Measurements from ENCODE around the gene TRRAP.

The TRRAP gene

DNA sequence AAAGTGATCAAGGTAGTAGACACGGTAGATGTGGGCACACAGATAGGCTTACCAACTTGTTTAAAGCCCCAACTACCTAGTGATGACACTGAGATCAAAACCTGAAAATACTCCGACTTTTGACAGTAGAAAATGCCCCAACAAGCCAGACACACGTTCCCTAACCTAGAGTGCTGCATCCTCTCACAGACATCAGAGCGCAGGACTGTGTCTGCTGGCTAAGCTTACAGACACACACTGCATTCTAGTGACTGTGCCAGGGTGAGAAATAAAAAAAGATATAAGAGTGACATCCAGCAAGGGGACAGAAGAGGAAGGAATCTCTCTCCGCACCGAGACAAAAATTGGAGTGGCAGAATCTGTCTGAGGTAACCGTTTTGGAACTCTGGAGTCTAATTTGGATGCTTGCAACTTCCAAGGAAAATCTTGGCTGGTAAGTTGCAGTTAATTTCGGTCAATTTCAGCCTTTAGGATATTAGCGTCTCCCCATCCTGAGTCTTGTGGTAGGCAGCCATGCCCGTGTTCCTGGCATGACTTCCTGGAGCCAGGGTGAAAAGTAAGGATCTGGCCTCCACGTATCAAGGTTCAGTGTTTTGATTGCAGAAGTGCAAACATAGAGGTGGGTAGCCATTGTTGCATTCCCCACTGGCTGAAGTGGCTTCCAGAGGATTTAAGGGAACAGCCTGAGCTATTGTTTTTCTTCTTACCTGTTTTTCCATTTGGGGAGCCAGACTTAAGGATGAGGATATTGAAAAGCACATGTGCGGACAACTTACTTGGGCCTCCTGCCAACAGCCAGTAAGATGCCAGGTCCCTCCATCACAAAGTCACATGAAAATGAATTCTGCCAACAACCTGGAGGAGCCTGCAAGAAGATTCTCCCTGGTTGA, 141.4 kb downstream of the TRRAP start:
- no CpG with 5 or more reads among the region's 12 CpGs for WGBS, 2 donors (ENCODE audit: extremely low coverage in 2 of 2, insufficient read length in 2 of 2, insufficient replicate concordance in 1 of 2)
- no peak overlapping the region for H2BK5ac ChIP-seq (ENCODE audit: low read length)

DNA sequence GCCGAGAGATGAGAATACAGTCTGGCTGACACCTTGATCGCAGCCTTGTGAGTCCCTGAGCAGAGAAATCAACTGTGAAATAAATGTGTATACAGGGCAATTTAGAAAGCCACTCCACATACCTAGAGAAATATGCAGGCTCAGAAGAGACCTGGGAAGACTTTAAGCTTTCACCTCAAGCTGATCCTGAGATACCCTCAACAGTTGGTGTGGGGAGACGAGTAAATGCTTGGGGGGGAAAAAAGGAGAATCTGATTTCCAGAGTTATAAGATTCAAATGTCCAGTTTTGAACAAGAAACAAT, 142.0 kb downstream of the TRRAP start:
- Histone ChIP-seq H3K4me3 (ENCODE audit: low read length in 2 of 2) (no peak overlapping the region), H3K4me2 (ENCODE audit: insufficient read depth, low read length, poor library complexity, severe bottlenecking) (no peak overlapping the region), H3K27ac (replicated peaks; ENCODE audit: low read length) (no peak overlapping the region), H3K18ac (ENCODE audit: low read length) (no peak overlapping the region), H2BK5ac (ENCODE audit: low read length) (no peak overlapping the region), H3K9me3 (replicated peaks in 1 of 2; ENCODE audit: control insufficient read depth in 2 of 2, insufficient read depth in 1 of 2, low read depth in 1 of 2, low read length in 2 of 2) (peaks cover 2 to 5% of the 10 kb centered on the region in 2 donors), H4K8ac (ENCODE audit: low read depth, low read length) (no peak overlapping the region), H3K4ac (ENCODE audit: low read length) (no peak overlapping the region), H3K23ac (ENCODE audit: low read depth, low read length, poor library complexity) (no peak overlapping the region), H4K91ac (ENCODE audit: low read depth, low read length, poor library complexity) (no peak overlapping the region), H2BK120ac (ENCODE audit: low read depth, low read length) (no peak overlapping the region), H2BK12ac (ENCODE audit: low read length) (no peak overlapping the region), H2BK15ac (ENCODE audit: low read length) (no peak overlapping the region), H2AFZ (ENCODE audit: low read length) (no peak overlapping the region), H3K14ac (ENCODE audit: low read length) (no peak overlapping the region), H3K36me3 (replicated peaks in 1 of 2; ENCODE audit: control insufficient read depth in 2 of 2, insufficient read depth in 2 of 2, low read length in 2 of 2) (peaks cover 8 to 52% of the 10 kb centered on the region in 2 donors), H3K27me3 (ENCODE audit: control insufficient read depth in 3 of 3, insufficient read depth in 3 of 3, low read depth in 1 of 3, low read length in 3 of 3) (no peaks in the 10 kb centered on the region), H3K79me1 (ENCODE audit: low read depth, low read length) (no peaks in the 10 kb centered on the region), H3K9ac (ENCODE audit: low read depth, low read length, poor library complexity) (no peak overlapping the region), H3K4me1 (ENCODE audit: control insufficient read depth in 2 of 2, insufficient read depth in 1 of 2, low read depth in 1 of 2, low read length in 2 of 2) (no peaks in the 10 kb centered on the region), H2AK5ac (ENCODE audit: low read depth, low read length) (no peak overlapping the region)
- no CpG with 5 or more reads among the region's 3 CpGs for WGBS, 2 donors (ENCODE audit: extremely low coverage in 2 of 2, insufficient read length in 2 of 2, insufficient replicate concordance in 1 of 2)
- no peak for DNase-seq (ENCODE audit: low spot score)

More for the DNA sequence above, 141.4 kb downstream of the TRRAP start:
- Histone ChIP-seq H3K4me1 (ENCODE audit: control insufficient read depth in 2 of 2, insufficient read depth in 1 of 2, low read depth in 1 of 2, low read length in 2 of 2) (no peaks in the 10 kb centered on the region), H2BK12ac (ENCODE audit: low read length) (no peak overlapping the region), H2BK15ac (ENCODE audit: low read length) (no peak overlapping the region), H3K18ac (ENCODE audit: low read length) (no peak overlapping the region), H3K79me1 (ENCODE audit: low read depth, low read length) (no peaks in the 10 kb centered on the region), H3K23ac (ENCODE audit: low read depth, low read length, poor library complexity) (no peak overlapping the region), H3K4me2 (ENCODE audit: insufficient read depth, low read length, poor library complexity, severe bottlenecking) (no peak overlapping the region), H2BK120ac (ENCODE audit: low read depth, low read length) (no peak overlapping the region), H2AK5ac (ENCODE audit: low read depth, low read length) (no peak overlapping the region), H3K9me3 (replicated peaks in 1 of 2; ENCODE audit: control insufficient read depth in 2 of 2, insufficient read depth in 1 of 2, low read depth in 1 of 2, low read length in 2 of 2) (peaks cover 2% of the 10 kb centered on the region in 2 donors), H3K9ac (ENCODE audit: low read depth, low read length, poor library complexity) (no peak overlapping the region), H3K4me3 (ENCODE audit: low read length in 2 of 2) (no peak overlapping the region), H4K8ac (ENCODE audit: low read depth, low read length) (no peak overlapping the region), H2AFZ (ENCODE audit: low read length) (no peak overlapping the region), H3K27ac (replicated peaks; ENCODE audit: low read length) (no peak overlapping the region), H3K4ac (ENCODE audit: low read length) (no peak overlapping the region), H3K14ac (ENCODE audit: low read length) (no peak overlapping the region), H3K36me3 (replicated peaks in 1 of 2; ENCODE audit: control insufficient read depth in 2 of 2, insufficient read depth in 2 of 2, low read length in 2 of 2) (peaks cover 8 to 57% of the 10 kb centered on the region in 2 donors), H3K27me3 (ENCODE audit: control insufficient read depth in 3 of 3, insufficient read depth in 3 of 3, low read depth in 1 of 3, low read length in 3 of 3) (no peaks in the 10 kb centered on the region), H4K91ac (ENCODE audit: low read depth, low read length, poor library complexity) (no peak overlapping the region)
- no peak for DNase-seq (ENCODE audit: low spot score)

DNA sequence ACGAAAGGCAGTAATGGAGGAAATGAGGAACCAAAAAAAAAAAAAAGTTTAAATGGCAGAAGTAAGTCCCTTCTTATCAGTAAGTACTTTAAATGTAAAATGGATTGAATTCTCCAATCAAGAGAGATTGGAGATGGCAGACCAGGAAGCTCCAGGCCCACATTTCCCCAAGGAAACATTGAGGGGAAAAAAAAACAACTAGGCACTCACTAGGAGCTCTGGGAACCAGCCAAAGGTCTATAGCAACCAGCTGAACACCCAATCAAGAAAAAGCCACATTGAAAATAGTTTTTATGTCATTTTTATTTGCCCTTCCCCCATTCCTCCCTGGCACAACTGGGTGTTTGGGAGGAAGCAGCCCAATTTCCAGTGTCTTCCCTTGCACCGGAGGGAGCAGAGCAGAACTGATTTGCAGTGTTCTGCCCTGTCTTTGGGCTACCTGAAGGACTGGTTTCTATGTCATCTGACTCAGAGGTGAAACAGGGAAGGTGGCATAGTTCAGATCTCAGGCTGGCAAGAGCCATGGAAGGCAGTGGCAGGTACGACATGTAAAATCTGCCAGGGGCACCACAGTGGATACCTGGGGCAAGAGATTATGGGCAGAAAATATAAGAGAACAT, 143.7 kb downstream of the TRRAP start:
- DNase-seq (ENCODE audit: low spot score): no peak
- Histone ChIP-seq H3K9me3 (replicated peaks in 1 of 2; ENCODE audit: control insufficient read depth in 2 of 2, insufficient read depth in 1 of 2, low read depth in 1 of 2, low read length in 2 of 2) (peaks cover 2 to 5% of the 10 kb centered on the region in 2 donors), H2BK15ac (ENCODE audit: low read length) (no peak overlapping the region), H2BK5ac (ENCODE audit: low read length) (no peak overlapping the region), H3K9ac (ENCODE audit: low read depth, low read length, poor library complexity) (no peak overlapping the region), H3K4me3 (ENCODE audit: low read length in 2 of 2) (no peak overlapping the region), H4K91ac (ENCODE audit: low read depth, low read length, poor library complexity) (no peak overlapping the region), H3K23ac (ENCODE audit: low read depth, low read length, poor library complexity) (no peak overlapping the region), H3K4ac (ENCODE audit: low read length) (no peak overlapping the region), H2BK12ac (ENCODE audit: low read length) (no peak overlapping the region), H3K4me1 (ENCODE audit: control insufficient read depth in 2 of 2, insufficient read depth in 1 of 2, low read depth in 1 of 2, low read length in 2 of 2) (no peaks in the 10 kb centered on the region), H3K27me3 (ENCODE audit: control insufficient read depth in 3 of 3, insufficient read depth in 3 of 3, low read depth in 1 of 3, low read length in 3 of 3) (no peaks in the 10 kb centered on the region), H2BK120ac (ENCODE audit: low read depth, low read length) (no peak overlapping the region), H3K27ac (replicated peaks; ENCODE audit: low read length) (no peak overlapping the region), H3K79me1 (ENCODE audit: low read depth, low read length) (no peaks in the 10 kb centered on the region), H3K36me3 (replicated peaks in 1 of 2; ENCODE audit: control insufficient read depth in 2 of 2, insufficient read depth in 2 of 2, low read length in 2 of 2) (peaks cover 5 to 44% of the 10 kb centered on the region in 2 donors), H3K14ac (ENCODE audit: low read length) (no peak overlapping the region), H3K18ac (ENCODE audit: low read length) (no peak overlapping the region), H3K4me2 (ENCODE audit: insufficient read depth, low read length, poor library complexity, severe bottlenecking) (no peak overlapping the region), H4K8ac (ENCODE audit: low read depth, low read length) (no peak overlapping the region), H2AFZ (ENCODE audit: low read length) (no peak overlapping the region), H2AK5ac (ENCODE audit: low read depth, low read length) (no peak overlapping the region)
- WGBS, 2 donors (ENCODE audit: extremely low coverage in 2 of 2, insufficient read length in 2 of 2, insufficient replicate concordance in 1 of 2): no CpG with 5 or more reads among the region's 3 CpGs

DNA sequence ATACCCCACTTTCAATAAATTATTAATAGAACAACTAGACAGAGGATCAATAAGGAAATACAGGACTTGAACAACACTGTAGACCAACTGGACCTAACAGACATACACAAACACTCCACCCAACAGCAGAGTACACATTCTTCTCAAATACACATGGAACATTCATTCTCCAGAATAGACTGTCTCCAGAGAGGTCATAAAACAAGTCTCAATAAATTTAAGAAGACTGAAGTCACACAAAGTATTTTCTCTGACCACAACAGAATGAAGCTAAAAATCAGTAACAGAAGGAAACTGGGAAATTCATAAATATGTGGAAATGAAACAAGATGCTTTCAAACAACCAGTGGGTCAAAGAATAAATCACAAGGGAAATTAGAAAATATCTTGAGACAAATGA, 145.7 kb downstream of the TRRAP start:
- no peaks in the 10 kb centered on the region for H3K79me1 ChIP-seq (ENCODE audit: low read depth, low read length)
- no peak overlapping the region for H3K4ac ChIP-seq (ENCODE audit: low read length)
- no peak overlapping the region for H3K18ac ChIP-seq (ENCODE audit: low read length)
- no peak overlapping the region for H2BK12ac ChIP-seq (ENCODE audit: low read length)
- no peaks in the 10 kb centered on the region for H3K27me3 ChIP-seq (ENCODE audit: control insufficient read depth in 3 of 3, insufficient read depth in 3 of 3, low read depth in 1 of 3, low read length in 3 of 3)
- H3K9ac ChIP-seq (ENCODE audit: low read depth, low read length, poor library complexity): no peak overlapping the region
- H3K4me2 ChIP-seq (ENCODE audit: insufficient read depth, low read length, poor library complexity, severe bottlenecking): no peak overlapping the region
- H2BK5ac ChIP-seq (ENCODE audit: low read length): no peak overlapping the region
- no peak overlapping the region for H4K8ac ChIP-seq (ENCODE audit: low read depth, low read length)
- H3K23ac ChIP-seq (ENCODE audit: low read depth, low read length, poor library complexity): no peak overlapping the region
- no peak overlapping the region for H2AK5ac ChIP-seq (ENCODE audit: low read depth, low read length)
- no peak overlapping the region for H4K91ac ChIP-seq (ENCODE audit: low read depth, low read length, poor library complexity)
- H2BK15ac ChIP-seq (ENCODE audit: low read length): no peak overlapping the region
- DNase-seq (ENCODE audit: low spot score): no peak
- H3K4me1 ChIP-seq (ENCODE audit: control insufficient read depth in 2 of 2, insufficient read depth in 1 of 2, low read depth in 1 of 2, low read length in 2 of 2): no peaks in the 10 kb centered on the region
- H3K14ac ChIP-seq (ENCODE audit: low read length): no peak overlapping the region
- H2BK120ac ChIP-seq (ENCODE audit: low read depth, low read length): no peak overlapping the region
- peaks cover 5 to 6% of the 10 kb centered on the region in 2 donors for H3K9me3 ChIP-seq (replicated peaks in 1 of 2; ENCODE audit: control insufficient read depth in 2 of 2, insufficient read depth in 1 of 2, low read depth in 1 of 2, low read length in 2 of 2)
- H3K36me3 ChIP-seq (replicated peaks in 1 of 2; ENCODE audit: control insufficient read depth in 2 of 2, insufficient read depth in 2 of 2, low read length in 2 of 2): peaks cover 15 to 53% of the 10 kb centered on the region in 2 donors
- no peak overlapping the region for H3K4me3 ChIP-seq (ENCODE audit: low read length in 2 of 2)
- no peak overlapping the region for H3K27ac ChIP-seq (replicated peaks; ENCODE audit: low read length)
- H2AFZ ChIP-seq (ENCODE audit: low read length): no peak overlapping the region
